Neural crest cell (in vitro differentiated cells): Measurements from ENCODE around the gene RCE1. TPM values are rescaled to one million over a fixed set of nuclear protein-coding genes. Genes with fewer than 3 reads are reported as not detected.
A peak's percentile ranks its signal among the peaks of the same experiment; 100 is the strongest.

Experiments used
- DNase-seq: peaks from one replicate; pipeline ENCODE4 v3.0.0; 2021; ENCODE audit warnings: low read depth, mixed read lengths, low spot score
- H3K27ac Mint-ChIP-seq: one replicate; pipeline ENCODE4 v1.8.0; 2021; ENCODE audit warnings: mild to moderate bottlenecking, mixed read lengths; ENCODE audit not compliant: unreplicated experiment
- H3K27me3 Mint-ChIP-seq: 2 replicates; pipeline ENCODE4 v1.8.0; 2021; ENCODE audit warnings: low read depth, mild to moderate bottlenecking, mixed read lengths
- H3K36me3 Mint-ChIP-seq: 2 replicates; pipeline ENCODE4 v1.8.0; 2021; ENCODE audit warnings: low read depth, mild to moderate bottlenecking, mixed read lengths
- H3K4me1 Mint-ChIP-seq: 2 replicates; pipeline ENCODE4 v1.8.0; 2021; ENCODE audit warnings: mixed read lengths
- H3K4me3 Mint-ChIP-seq: one replicate; pipeline ENCODE4 v1.8.0; 2021; ENCODE audit warnings: mild to moderate bottlenecking, mixed read lengths
- H3K9me3 Mint-ChIP-seq: 2 replicates; pipeline ENCODE4 v1.8.0; 2021; ENCODE audit warnings: mixed read lengths
- CTCF ChIP-seq: fragments of 200-600 bp; sonication (generic); conservative IDR thresholded peaks from 2 replicates; pipeline ENCODE4 v1.5.0; 2021; ENCODE audit warnings: antibody characterized with exemption, mild to moderate bottlenecking
- total RNA-seq: library from RNA; stranded (reverse); gene quantifications from 2 replicates; pipeline ENCODE4 v1.2.1, GENCODE V29; 2021

The RCE1 gene
- total RNA-seq, 1 donor from 2014 or later, result 35.8 TPM

- DNase-seq, result no peak
- peak within 1 kb of the TSS; percentile 90 for H3K4me3 Mint-ChIP-seq
- no peak for TF ChIP-seq CTCF
- no peaks in the 10 kb centered on the region for H3K27me3 Mint-ChIP-seq
- H3K4me1 Mint-ChIP-seq, result peaks cover 8% of the 10 kb centered on the region
- H3K36me3 Mint-ChIP-seq, result peaks cover 2% of the 10 kb centered on the region
- H3K27ac Mint-ChIP-seq, result peak within 1 kb of the TSS; percentile 88
- no peaks in the 10 kb centered on the region for H3K9me3 Mint-ChIP-seq
These were observed 13.4 kb downstream of the RCE1 start, which contains the start of gene LRFN4 for GRCh38 chr11:66856496-66857233. Gene LRFN4, plus strand, starts transcription at chr11:66857064. Its CDS starts 681 bp downstream, at chr11:66857745.

DNA sequence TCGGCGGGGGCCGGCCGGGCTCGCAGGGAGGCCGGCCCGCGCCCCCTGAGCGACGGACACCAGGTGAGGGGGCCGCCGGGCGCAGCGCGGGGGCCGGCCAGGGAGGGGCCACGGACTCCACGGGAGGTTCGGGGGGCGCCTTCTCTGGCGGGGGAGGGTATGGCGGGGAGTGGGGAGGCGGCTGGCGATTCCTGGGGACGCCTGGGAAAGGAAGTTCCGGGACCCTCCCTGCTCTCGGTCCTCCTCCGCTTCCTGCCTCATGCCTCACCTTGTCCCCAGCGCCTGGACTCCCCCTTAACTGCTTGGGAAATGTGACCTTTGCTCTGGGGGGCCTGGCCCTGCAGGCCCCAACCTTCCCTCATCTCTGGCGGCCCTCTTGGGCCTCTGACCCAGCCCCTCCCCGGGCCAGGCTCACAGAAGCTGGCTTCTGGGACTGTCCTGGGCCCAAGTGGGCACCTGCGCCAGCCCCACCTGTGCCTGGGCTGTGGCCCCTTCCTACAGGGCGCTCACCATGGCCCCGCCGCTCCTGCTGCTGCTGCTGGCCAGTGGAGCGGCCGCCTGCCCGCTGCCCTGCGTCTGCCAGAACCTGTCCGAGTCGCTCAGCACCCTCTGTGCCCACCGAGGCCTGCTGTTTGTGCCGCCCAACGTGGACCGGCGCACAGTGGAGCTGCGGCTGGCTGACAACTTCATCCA, 14.1 kb downstream of the RCE1 start:
- no peak overlapping the region for H3K27ac Mint-ChIP-seq
- no peak for TF ChIP-seq CTCF

DNA sequence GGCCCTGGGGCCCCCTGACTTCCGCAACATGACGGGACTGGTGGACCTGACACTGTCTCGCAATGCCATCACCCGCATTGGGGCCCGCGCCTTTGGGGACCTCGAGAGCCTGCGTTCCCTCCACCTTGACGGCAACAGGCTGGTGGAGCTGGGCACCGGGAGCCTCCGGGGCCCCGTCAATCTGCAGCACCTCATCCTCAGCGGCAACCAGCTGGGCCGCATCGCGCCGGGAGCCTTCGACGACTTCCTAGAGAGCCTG, 14.6 kb downstream of the RCE1 start:
- Mint-ChIP-seq H3K27me3 (no peaks in the 10 kb centered on the region), H3K27ac (no peak overlapping the region), H3K4me3 (peak overlapping the region; percentile 66), H3K9me3 (no peaks in the 10 kb centered on the region), H3K4me1 (peaks cover 8% of the 10 kb centered on the region), H3K36me3 (no peaks in the 10 kb centered on the region)
- DNase-seq, result no peak
- no peak for TF ChIP-seq CTCF

More for the DNA sequence above, 14.1 kb downstream of the RCE1 start:
- Mint-ChIP-seq H3K9me3 (no peaks in the 10 kb centered on the region), H3K4me1 (peaks cover 8% of the 10 kb centered on the region), H3K27me3 (no peaks in the 10 kb centered on the region), H3K36me3 (no peaks in the 10 kb centered on the region), H3K4me3 (peak overlapping the region; percentile 81)
- DNase-seq, result no peak

- Mint-ChIP-seq H3K9me3 (no peaks in the 10 kb centered on the region), H3K27me3 (no peaks in the 10 kb centered on the region), H3K4me1 (peaks cover 8% of the 10 kb centered on the region), H3K36me3 (no peaks in the 10 kb centered on the region), H3K27ac (no peak overlapping the region), H3K4me3 (peak overlapping the region; percentile 66)
- TF ChIP-seq CTCF, result no peak
- DNase-seq, result no peak
These were observed 15.1 kb downstream of the RCE1 start for GRCh38 chr11:66858186-66858938.

DNA sequence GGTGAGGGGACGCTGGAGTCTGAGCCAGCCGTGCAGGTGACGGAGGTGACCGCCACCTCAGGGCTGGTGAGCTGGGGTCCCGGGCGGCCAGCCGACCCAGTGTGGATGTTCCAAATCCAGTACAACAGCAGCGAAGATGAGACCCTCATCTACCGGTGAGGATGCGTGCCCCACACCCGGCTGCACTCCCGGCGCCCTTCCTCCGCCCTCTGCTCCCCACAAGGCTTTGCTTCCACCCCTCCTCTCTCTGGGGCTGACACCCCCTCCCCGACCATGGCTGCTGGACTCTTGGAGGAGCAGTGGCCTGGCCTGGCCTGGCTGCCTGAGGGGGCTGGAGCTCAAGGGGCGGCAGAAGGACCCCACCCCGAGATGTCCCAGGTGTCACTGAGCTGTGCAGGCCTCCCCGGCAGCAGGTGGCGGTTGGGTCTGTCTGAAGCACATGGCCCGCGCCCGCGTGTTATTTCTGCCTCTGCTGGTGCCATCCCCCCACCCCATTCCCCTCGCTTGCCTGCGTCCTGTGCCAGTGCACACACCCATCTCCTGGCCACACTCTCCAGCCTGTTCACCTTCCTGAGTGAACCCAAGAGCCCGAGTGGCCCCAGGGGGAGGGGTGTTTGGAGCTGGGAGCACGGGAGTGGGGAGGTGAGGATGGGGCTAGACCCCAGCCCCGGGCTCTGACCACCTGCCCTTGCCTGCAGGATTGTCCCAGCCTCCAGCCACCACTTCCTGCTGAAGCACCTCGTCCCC, 15.9 kb downstream of the RCE1 start:
- H3K4me3 Mint-ChIP-seq, result peak overlapping the region; percentile 44
- DNase-seq, result no peak
- TF ChIP-seq CTCF, result no peak
- H3K9me3 Mint-ChIP-seq, result no peaks in the 10 kb centered on the region
- no peak overlapping the region for H3K27ac Mint-ChIP-seq
- H3K36me3 Mint-ChIP-seq, result no peaks in the 10 kb centered on the region
- peaks cover 8% of the 10 kb centered on the region for H3K4me1 Mint-ChIP-seq
- H3K27me3 Mint-ChIP-seq, result no peaks in the 10 kb centered on the region
